GM21723 (cell line): ENCODE measurements around the gene TRPV2.

Experiments
- ATAC-seq: cut with Tn5 transposase; IDR thresholded peaks from one replicate; pipeline ENCODE4 v1.9.1; 2021; ENCODE audit warnings: mild to moderate bottlenecking, moderate library complexity; ENCODE audit not compliant: unreplicated experiment

Gene TRPV2

DNA sequence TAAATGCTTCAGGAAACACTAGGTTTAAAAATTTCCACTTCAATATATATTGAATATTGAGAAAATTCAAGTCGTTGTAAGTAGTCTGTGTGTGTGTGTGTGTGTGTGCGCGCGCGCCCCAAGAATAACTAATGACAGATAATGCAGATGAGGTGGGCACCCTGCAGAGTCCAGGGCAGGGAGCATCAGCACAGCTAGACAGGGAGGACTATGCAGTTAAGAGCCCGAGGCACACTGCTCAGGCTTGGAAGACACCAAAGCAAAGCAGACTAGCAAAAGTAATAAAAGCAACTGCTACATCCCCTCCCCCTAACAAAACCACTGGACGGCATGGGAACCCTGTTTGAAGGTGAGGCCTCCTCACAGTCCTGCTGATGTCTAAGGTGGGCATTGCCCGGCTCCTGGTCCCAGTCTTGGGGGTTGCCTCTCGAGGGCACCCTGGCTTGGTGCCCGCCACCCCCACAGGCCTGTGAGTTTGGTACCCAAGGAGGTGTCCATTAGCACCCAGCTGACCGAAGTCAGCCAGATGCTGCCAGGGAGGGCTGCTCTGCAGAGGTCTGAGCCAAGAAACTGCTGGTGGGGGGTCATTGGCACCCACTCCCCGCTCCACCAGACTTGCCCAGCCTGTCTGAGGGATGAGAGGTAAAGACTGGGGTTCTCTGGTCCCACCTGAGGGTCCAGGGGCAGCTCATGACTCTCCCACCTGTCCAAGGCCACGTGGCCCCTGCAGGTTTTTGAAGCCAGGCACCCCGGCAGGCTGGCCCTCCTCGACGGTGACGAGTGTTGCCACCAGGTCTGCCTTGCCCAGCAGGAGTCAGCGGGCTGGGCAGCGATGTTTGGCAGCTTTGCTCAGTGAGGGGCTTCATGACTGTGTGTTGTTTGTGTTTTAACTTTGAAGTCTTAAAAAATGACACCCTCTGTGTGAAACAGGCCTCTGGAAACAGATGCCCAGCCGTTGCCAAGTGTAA, 58.0 kb downstream of the TRPV2 start:
- no peak for ATAC-seq

- no peak for ATAC-seq
Observed at GRCh38 chr17:16474012-16474725, 58.8 kb downstream of the TRPV2 start.

DNA sequence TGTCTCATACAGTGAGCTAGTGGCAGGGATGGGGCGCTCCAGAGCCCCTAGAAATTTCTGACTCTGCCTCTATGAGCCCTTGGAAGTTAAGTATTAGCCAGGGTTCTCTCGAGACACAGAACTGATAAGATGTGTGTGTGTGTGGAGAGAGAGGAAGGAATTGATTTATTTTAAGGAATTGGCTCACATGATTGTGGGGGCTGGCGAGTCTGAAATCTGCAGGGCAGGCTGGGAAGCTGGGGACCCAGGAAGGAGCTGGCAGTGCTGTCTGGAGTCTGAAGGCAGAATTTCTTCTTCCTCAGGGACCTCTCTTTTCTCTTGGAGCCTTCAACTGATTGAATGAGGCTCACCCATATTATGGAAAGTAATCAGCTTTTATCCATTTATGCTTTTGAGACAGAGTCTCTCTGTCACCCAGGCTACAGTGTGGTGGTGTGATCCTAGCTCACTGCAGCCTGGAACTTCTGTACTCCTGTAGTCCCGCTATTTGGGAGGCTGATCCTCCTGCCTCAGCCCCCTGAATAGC, 59.9 kb downstream of the TRPV2 start:
- no peak for ATAC-seq

- no peak for ATAC-seq
Observed at GRCh38 chr17:16477255-16477654, 61.9 kb downstream of the TRPV2 start.

DNA sequence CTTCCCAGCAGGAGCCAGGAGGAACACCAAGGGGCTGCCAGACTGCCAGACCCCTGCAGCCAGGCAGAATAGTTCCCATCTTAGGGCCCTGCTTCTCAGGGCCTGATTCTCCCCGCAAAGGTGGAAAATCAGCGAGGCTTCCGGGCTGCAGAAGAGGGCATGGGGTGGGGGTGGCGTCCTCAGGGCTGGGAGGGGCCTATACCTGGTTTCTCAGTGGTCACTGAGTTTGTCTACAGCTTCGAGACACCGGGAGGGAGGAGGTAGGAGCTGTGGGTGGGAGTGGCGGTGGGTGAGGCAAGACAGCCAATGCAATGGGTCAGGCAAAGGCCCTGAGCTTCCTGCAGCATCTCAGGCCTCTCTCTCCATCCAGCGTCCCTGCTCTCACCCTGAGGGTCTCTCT, 62.3 kb downstream of the TRPV2 start:
- no peak for ATAC-seq

- ATAC-seq, result no peak
Observed at GRCh38 chr17:16478649-16479048, 63.3 kb downstream of the TRPV2 start.

GRCh38 chr17:16479264-16479663, 63.9 kb downstream of the TRPV2 start:
- no peak for ATAC-seq

- no peak for ATAC-seq
Observed at GRCh38 chr17:16480995-16481394, 65.6 kb downstream of the TRPV2 start.

DNA sequence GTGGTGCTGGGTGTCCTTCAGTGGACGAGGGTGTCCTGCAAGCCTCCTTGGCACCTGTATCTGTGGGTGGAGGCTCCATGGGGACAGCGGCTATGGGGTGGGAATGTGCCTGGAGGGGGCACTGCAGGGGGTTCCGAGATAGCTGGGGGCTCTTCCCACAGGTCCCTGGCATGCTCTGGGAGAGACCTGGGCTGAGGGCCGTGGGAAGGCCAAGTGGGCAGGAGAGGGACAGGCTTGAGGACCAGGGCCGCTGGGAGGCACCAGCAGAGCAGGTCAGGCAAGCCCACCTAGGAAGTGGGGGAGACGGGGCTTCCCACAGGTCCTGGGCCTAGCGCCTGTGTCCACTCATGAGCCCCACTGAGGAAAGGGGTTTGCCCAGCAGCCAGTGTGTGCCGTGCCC, 66.9 kb downstream of the TRPV2 start:
- no peak for ATAC-seq

GRCh38 chr17:16483021-16483645, 67.8 kb downstream of the TRPV2 start:
- ATAC-seq, result no peak

GRCh38 chr17:16484445-16485175, 69.2 kb downstream of the TRPV2 start:
- ATAC-seq, result no peak
